ENCODE data around the gene HOXB9. TPM values are rescaled to one million over a fixed set of nuclear protein-coding genes. Genes with fewer than 3 reads are reported as not detected.
A peak's percentile ranks its signal among the peaks of the same experiment; 100 is the strongest.

HOXB9 gene
- total and polyA plus RNA-seq, 2 of the 13 experiments (the other 11 are each of a cell fraction or from before 2014, with no cell fraction given) = not detected

GRCh38 chr17:48610282-48611211 is 15.6 kb downstream of the HOXB9 start, which contains the start of gene HOXB7:
Gene HOXB7, minus strand, starts transcription at chr17:48611017. Its CDS starts 99 bp downstream, at chr17:48610918.
- Histone ChIP-seq H3K4me1 (ENCODE audit: insufficient read depth, low read length) (peaks cover 23% of the 10 kb centered on the region), H4K20me1 (ENCODE audit: insufficient read depth, low read length) (no peaks in the 10 kb centered on the region; the same call in 1 of the 2 replicates), H3K27ac (ENCODE audit: extremely low read length, insufficient read depth, low read length) (no peak within 1 kb of the TSS), H3K4me2 (ENCODE audit: low read depth, low read length) (peak within 1 kb of the TSS; percentile 74), H3K79me2 (ENCODE audit: insufficient read depth, low read length) (no peaks in the 10 kb centered on the region), H3K27me3 (ENCODE audit: control insufficient read depth in 1 of 2, insufficient read depth in 2 of 2, low read length in 2 of 2) (peaks cover 21 to 95% of the 10 kb centered on the region in 2 experiments; a peak in 4 of 5 replicates), H3K36me3 (replicated peaks in 1 of 2; ENCODE audit: control insufficient read depth in 1 of 2, insufficient read depth in 2 of 2, low read length in 2 of 2) (no peaks in the 10 kb centered on the region), H2AFZ (ENCODE audit: low read length) (no peak within 1 kb of the TSS), H3K4me3 (replicated peaks in 1 of 3; ENCODE audit: insufficient read depth in 1 of 3, low read depth in 2 of 3, low read length in 3 of 3) (peak within 1 kb of the TSS; percentile 19 to 72 (median 45); a peak in 5 of 6 replicates), H3K9ac (ENCODE audit: insufficient read depth, low read depth, low read length) (no peak within 1 kb of the TSS), H3K9me3 (ENCODE audit: low read length) (no peaks in the 10 kb centered on the region)
- no TSS peak for BruUV-seq (replicated peaks)
- DNase-seq (ENCODE audit: low spot score) (no peak), FAIRE-seq (no peak), ATAC-seq (peak; percentile 44)
- POLR2A ChIA-PET = no interaction called here
- CTCF ChIA-PET (ENCODE audit: low intra/inter-chr PET ratio, low total read pairs) = no interaction called here
- intact Hi-C loops (cut with micrococcal nuclease; ENCODE audit: unreplicated experiment) (no loop called here), in situ Hi-C loops (cut with HindIII; ENCODE audit: extremely low pct_ligation_motif_present, low pct_unique_long_range_greater_than_20kb) (loop anchor here (5.0 kb wide), 1 partner anchor 583 kb away; no protein-coding TSS in a partner anchor)
- WGBS (ENCODE audit: low lambda C conversion rate) = 23% methylated on average over 42 of the region's 79 CpGs
- TF ChIP-seq GABPB1 (CRISPR knock-in tag; IDR thresholded peaks at IDR 0.05) (peak; percentile 68), ZNF768 (CRISPR knock-in tag; IDR thresholded peaks at IDR 0.05) (peak; percentile 33; the same call in 1 of the 2 replicates), ZNF839 (CRISPR knock-in tag; IDR thresholded peaks at IDR 0.05; ENCODE audit: borderline replicate concordance) (no peak), MYC (CRISPR knock-in tag; IDR thresholded peaks at IDR 0.05; ENCODE audit: borderline replicate concordance) (peak; percentile 15; the same call in 1 of the 2 replicates), FOXP4 (CRISPR knock-in tag; IDR thresholded peaks at IDR 0.05) (no peak), ZNF780A (CRISPR knock-in tag; IDR thresholded peaks at IDR 0.05) (no peak), BRD4 (CRISPR knock-in tag; IDR thresholded peaks at IDR 0.05) (no peak), PHF8 (CRISPR knock-in tag; IDR thresholded peaks at IDR 0.05) (0 out of 2 replicates have a peak, but pooled peaks have one; percentile 8), BORCS8-MEF2B (CRISPR knock-in tag; IDR thresholded peaks at IDR 0.05) (no peak), CTCF (CRISPR knock-in tag; IDR thresholded peaks at IDR 0.05) (0 out of 2 replicates have a peak, but pooled peaks have one; percentile 3), DPF2 (CRISPR knock-in tag; IDR thresholded peaks at IDR 0.05; ENCODE audit: borderline replicate concordance, low read depth) (no peak), TOPORS (CRISPR knock-in tag; IDR thresholded peaks at IDR 0.05) (no peak), HNRNPK (IDR thresholded peaks at IDR 0.05; ENCODE audit: low read depth, low read length, poor library complexity, severe bottlenecking) (peak; percentile 22), SP5 (CRISPR knock-in tag; IDR thresholded peaks at IDR 0.05; ENCODE audit: borderline replicate concordance, low read depth) (no peak)

Measured in HepG2 (cell line).